ENCODE data around the gene CST9.
"Not testable (repeated sequence)": the region's sequence is repeated elsewhere in the genome, so short reads cannot be mapped to it uniquely, and the experiment has no call there.

Gene CST9

DNA sequence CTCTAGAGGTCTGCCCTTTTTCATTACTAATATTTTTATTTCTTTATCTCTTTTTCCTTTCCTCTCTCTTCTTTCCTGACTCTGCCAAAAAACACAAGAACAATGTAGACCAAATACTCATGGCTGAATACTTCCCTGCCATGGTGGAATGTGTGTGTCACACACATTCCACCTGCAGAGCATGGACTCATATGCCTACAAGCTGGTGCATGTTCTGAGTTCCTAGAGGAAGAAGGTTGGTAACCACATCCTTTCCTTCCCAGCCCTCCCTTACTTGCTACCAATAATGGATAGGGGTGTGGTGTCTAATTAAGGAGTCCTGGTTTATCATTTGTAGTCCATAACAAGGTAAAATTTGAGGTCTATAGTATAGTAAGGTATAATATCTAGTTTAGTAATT is 22.2 kb downstream of the CST9 start:
- TF ChIP-seq, protein P1, sequence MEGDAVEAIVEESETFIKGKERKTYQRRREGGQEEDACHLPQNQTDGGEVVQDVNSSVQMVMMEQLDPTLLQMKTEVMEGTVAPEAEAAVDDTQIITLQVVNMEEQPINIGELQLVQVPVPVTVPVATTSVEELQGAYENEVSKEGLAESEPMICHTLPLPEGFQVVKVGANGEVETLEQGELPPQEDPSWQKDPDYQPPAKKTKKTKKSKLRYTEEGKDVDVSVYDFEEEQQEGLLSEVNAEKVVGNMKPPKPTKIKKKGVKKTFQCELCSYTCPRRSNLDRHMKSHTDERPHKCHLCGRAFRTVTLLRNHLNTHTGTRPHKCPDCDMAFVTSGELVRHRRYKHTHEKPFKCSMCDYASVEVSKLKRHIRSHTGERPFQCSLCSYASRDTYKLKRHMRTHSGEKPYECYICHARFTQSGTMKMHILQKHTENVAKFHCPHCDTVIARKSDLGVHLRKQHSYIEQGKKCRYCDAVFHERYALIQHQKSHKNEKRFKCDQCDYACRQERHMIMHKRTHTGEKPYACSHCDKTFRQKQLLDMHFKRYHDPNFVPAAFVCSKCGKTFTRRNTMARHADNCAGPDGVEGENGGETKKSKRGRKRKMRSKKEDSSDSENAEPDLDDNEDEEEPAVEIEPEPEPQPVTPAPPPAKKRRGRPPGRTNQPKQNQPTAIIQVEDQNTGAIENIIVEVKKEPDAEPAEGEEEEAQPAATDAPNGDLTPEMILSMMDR (IDR thresholded peaks at IDR 0.05; ENCODE audit: insufficient read depth, low read depth, low read length, missing control alignments): no peak
- peak; percentile 96 for DNase-seq (ENCODE audit: low read depth)

DNA sequence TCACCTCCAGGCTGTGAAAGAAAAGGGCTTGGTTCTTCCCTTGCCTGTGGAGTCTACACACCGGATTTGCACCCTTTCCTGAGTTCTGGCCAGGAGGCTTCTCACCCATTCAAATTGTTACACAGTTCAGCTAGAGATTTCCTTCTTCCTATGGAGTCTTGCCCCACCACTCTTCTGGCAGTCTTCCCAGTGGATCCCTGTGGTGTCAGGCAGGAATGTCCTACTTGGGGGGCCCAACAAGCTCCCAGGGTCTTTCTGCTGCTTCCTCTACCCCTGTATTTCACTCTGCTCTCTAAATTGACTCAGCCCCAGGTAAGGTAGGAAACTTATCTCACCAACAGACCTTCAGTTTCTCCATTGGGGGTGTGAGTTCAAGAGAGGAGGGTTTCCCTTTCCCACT is 23.4 kb downstream of the CST9 start:
- DNase-seq (ENCODE audit: low read depth): no peak
- TF ChIP-seq, protein P1 (IDR thresholded peaks at IDR 0.05; ENCODE audit: insufficient read depth, low read depth, low read length, missing control alignments): no peak
- no peak overlapping the region for H3K4me3 ChIP-seq (ENCODE audit: low read length)

More for the DNA sequence above, 22.2 kb downstream of the CST9 start:
- no peak overlapping the region for H3K4me3 ChIP-seq (ENCODE audit: low read length)

DNA sequence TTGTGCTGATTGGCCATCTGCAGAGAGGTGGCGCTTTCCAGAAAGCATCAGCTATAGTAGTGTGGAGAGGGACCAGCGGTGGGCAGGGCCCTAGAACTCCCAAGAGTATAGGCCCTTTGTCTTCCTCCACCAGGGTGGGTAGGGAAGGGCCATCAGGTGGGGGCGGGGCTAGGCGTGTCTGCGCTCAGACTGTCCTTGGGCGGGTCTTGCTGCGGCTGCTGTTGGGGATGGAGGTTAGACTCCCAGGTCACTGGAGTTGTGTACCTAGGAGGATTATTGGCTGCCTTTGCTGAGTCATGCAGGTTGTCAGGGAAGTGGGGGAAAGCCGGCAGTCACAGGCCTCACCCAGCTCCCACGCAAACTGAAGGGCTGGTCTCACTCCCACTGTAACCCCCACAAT is 23.9 kb downstream of the CST9 start:
- not testable (repeated sequence) for H3K4me3 ChIP-seq (ENCODE audit: low read length)
- DNase-seq (ENCODE audit: low read depth): peak; percentile 35

DNA sequence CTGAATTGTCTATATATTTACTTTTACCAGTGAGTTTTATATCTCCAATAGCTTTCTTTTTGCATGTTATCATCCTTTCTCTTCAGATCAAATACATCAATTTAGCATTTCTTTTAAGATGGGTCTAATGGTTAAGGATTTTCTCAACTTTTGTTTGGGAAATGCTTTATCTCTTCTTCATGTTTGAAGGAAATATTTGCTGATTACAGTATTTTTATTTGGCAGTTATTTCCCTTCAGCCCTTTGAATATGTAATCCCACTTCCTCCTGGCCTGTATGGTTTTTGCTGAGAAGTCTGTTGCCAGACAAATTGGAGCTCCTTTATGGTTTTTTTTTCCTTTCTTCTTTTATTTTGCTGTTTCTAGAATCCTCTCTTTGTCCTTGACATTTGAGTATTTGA is 30.7 kb downstream of the CST9 start:
- TF ChIP-seq, protein P1 (IDR thresholded peaks at IDR 0.05; ENCODE audit: insufficient read depth, low read depth, low read length, missing control alignments): no peak
- no peak overlapping the region for H3K4me3 ChIP-seq (ENCODE audit: low read length)
- DNase-seq (ENCODE audit: low read depth): no peak

DNA sequence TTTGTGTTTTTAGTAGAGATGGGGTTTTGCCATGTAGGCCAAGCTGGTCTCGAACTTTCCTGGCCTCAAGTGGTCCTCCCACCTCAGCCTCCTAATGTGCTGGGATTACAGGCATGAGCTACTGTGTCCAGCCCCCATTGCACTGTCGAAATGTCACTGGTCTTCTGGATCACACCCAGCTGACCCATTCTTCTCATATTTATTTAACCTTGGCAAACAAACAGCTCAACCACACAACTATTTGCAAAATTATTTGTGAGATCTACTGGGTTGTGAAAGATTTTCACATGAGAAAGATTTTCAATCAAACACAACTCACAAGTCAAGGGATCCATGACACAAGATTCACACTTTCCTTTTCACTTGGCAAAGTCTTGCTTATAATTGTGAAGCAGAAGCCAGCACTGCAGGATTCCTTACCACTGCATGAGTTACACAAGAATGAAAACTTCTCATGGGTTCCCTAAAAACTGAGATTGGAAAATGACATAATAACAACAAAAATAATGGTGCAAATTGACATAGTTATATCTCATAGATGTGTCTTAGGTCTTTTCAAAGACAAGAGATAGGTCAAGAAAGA is 35.4 kb downstream of the CST9 start:
- TF ChIP-seq, protein P1 (IDR thresholded peaks at IDR 0.05; ENCODE audit: insufficient read depth, low read depth, low read length, missing control alignments): no peak
- DNase-seq (ENCODE audit: low read depth): no peak
- H3K4me3 ChIP-seq (ENCODE audit: low read length): no peak overlapping the region

DNA sequence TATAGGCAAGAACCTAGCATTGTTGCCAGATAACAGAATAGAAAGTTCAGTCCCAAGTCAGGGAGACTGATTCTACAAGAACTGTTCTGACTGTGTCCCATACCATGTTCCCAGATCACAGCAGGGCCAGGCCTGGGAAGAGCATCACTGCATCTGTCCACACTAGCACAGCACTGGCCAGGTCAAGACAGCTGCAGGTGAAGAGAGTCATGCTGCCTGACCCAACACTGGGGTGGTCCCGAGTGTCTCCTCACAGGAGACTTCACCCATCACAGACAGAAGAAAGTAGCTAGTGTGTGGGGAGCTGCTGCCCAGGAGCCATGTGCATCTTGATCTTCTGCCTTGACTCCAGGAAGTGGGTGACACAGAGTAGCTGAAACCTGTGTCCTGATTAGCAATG is 36.1 kb downstream of the CST9 start:
- H3K4me3 ChIP-seq (ENCODE audit: low read length): no peak overlapping the region
- TF ChIP-seq, protein P1 (IDR thresholded peaks at IDR 0.05; ENCODE audit: insufficient read depth, low read depth, low read length, missing control alignments): no peak
- no peak for DNase-seq (ENCODE audit: low read depth)

DNA sequence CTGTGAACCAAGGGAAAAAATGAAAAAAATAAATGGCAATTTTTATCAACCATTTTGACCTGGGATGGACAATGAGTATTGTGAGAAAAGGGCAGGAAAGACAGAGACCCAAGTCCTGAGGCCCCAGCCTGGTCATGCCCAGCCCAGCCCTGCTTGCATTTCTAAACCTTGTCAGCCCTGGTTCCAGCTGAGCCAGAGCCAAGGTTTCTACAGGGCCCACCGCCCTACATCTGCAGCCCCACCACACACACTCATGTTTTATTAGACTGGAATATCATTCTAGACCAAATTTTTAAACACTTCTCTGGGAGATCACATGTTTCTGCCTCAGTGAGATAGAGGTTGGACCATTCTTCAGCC is 36.8 kb downstream of the CST9 start:
- no peak for DNase-seq (ENCODE audit: low read depth)
- TF ChIP-seq, protein P1 (IDR thresholded peaks at IDR 0.05; ENCODE audit: insufficient read depth, low read depth, low read length, missing control alignments): no peak
- no peak overlapping the region for H3K4me3 ChIP-seq (ENCODE audit: low read length)

Measured in epithelial cell of esophagus (primary cell).